ENCODE measurements around the gene THAP6.

THAP6 gene

DNA sequence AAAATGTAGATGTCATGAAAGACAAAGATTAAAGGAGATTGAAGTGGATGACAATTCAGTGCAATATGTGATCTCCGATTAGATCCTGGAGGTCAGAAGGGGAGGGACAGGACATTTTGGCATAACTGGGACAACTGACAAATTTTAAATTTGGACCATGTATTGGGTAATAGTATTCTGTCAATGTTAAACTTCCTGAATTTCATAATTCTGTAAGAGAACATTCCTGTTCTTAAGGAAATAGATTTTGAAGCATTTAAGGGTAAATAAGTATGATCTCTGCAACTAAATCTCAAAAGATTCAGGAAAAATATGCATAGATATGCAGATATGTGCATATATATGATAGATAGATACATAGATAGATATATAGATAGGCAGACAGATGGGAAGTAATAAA is 52.6 kb downstream of the THAP6 start:
- DNase-seq (ENCODE audit: insufficient read length, low spot score) (no peak), FAIRE-seq (no peak)

DNA sequence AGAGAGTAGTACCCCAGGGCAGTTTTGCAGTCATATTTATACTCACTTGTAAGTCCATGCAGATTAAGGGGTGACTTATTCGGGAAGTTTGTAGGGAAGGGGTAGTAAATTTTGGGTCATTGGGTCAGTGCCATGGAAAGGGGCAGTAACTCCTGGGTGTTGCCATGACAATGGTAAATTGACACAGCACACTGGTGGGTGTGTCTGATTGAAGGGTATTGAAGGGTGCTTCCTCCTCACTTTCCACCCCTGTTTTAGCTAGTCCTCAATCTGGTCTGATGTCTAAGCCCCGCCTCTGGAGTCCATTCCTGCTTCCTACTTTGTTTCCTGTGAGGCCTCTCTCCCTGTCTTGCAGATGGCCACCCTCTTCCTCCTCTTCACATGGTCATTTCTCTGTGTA is 53.5 kb downstream of the THAP6 start:
- FAIRE-seq: no peak
- no peak for DNase-seq (ENCODE audit: insufficient read length, low spot score)

Measured in GM19239 (cell line).